AG04449 (cell line): Measurements from ENCODE around the gene MTHFR.

ENCODE experiments used
- CTCF ChIA-PET: fragments of 350-600 bp; formaldehyde crosslinking; extraction: SDS; loops from one replicate; lab custom pipeline; 2021; ENCODE audit warnings: antibody characterized with exemption; lab: Yijun Ruan, JAX
- POLR2A ChIA-PET: fragments of 400-600, 350-600 bp; formaldehyde crosslinking; extraction: SDS; loops from one replicate; lab custom pipeline; 2020; ENCODE audit warnings: antibody characterized with exemption, inconsistent platforms; lab: Yijun Ruan, JAX
- DNase-seq: peaks from one replicate; pipeline ENCODE4 v3.0.0-alpha.2; 2010; ENCODE audit warnings: low read depth, low spot score
- H3K4me3 ChIP-seq: 2 replicates; pipeline ENCODE4 v1.5.1; 2011; ENCODE audit warnings: low read depth, mild to moderate bottlenecking, control low read depth, low read length
- CTCF ChIP-seq: IDR thresholded peaks from one replicate; pipeline ENCODE4 v1.5.1; 2011; ENCODE audit warnings: mild to moderate bottlenecking, moderate library complexity, low read length, control low read depth, inconsistent platforms; ENCODE audit not compliant: insufficient read depth; ENCODE audit errors: missing control alignments

The MTHFR gene

GRCh38 chr1:11782127-11782708 is 23.5 kb downstream of the MTHFR start:
- DNase-seq, result no peak
- ChIA-PET CTCF (interaction anchor here (0.8 to 1.5 kb wide), 3 partner anchors 10 to 19 kb away, joined by 3 read pairs; no protein-coding TSS in a partner anchor), POLR2A (interaction anchor here (0.7 kb wide), 1 partner anchor 667 kb away, joined by 9 read pairs; no protein-coding TSS in a partner anchor)
- no peak overlapping the region for H3K4me3 ChIP-seq
- no peak for TF ChIP-seq CTCF

- H3K4me3 ChIP-seq, result no peak overlapping the region
- ChIA-PET CTCF (no interaction called here), POLR2A (no interaction called here)
Measured at GRCh38 chr1:11781297-11781696, 24.5 kb downstream of the MTHFR start.

GRCh38 chr1:11780380-11781147 is 25.2 kb downstream of the MTHFR start:
- TF ChIP-seq CTCF, result no peak
- CTCF ChIA-PET, result no interaction called here
- DNase-seq, result no peak
- H3K4me3 ChIP-seq, result no peak overlapping the region
- POLR2A ChIA-PET, result no interaction called here

More at GRCh38 chr1:11781297-11781696, 24.5 kb downstream of the MTHFR start:
- no peak for DNase-seq
- no peak for TF ChIP-seq CTCF

- TF ChIP-seq CTCF, result no peak
- POLR2A ChIA-PET, result no interaction called here
- no peak overlapping the region for H3K4me3 ChIP-seq
- CTCF ChIA-PET, result no interaction called here
- no peak for DNase-seq
Measured at GRCh38 chr1:11779715-11780379, 25.9 kb downstream of the MTHFR start.

GRCh38 chr1:11778844-11779623 is 26.7 kb downstream of the MTHFR start:
- CTCF ChIA-PET, result no interaction called here
- no peak for TF ChIP-seq CTCF

GRCh38 chr1:11778336-11778735 is 27.4 kb downstream of the MTHFR start:
- ChIA-PET CTCF (no interaction called here), POLR2A (no interaction called here)
- H3K4me3 ChIP-seq, result no peak overlapping the region
- no peak for DNase-seq
- no peak for TF ChIP-seq CTCF

More at GRCh38 chr1:11778844-11779623, 26.7 kb downstream of the MTHFR start:
- H3K4me3 ChIP-seq, result no peak overlapping the region
- no peak for DNase-seq
- POLR2A ChIA-PET, result no interaction called here
